GM12874 (cell line): ENCODE data around the gene HOXA7.

Experiments used
- TF ChIP-seq, protein P1 (sequence below): IDR thresholded peaks from 2 replicates; pipeline ENCODE4 v1.5.1; 2011; ENCODE audit warnings: low read depth, mild to moderate bottlenecking, control low read depth, low read length, moderate library complexity; ENCODE audit not compliant: insufficient read depth

Gene HOXA7

GRCh38 chr7:27145914-27146412 lies 10.5 kb downstream of the HOXA7 start:
- TF ChIP-seq, protein P1, sequence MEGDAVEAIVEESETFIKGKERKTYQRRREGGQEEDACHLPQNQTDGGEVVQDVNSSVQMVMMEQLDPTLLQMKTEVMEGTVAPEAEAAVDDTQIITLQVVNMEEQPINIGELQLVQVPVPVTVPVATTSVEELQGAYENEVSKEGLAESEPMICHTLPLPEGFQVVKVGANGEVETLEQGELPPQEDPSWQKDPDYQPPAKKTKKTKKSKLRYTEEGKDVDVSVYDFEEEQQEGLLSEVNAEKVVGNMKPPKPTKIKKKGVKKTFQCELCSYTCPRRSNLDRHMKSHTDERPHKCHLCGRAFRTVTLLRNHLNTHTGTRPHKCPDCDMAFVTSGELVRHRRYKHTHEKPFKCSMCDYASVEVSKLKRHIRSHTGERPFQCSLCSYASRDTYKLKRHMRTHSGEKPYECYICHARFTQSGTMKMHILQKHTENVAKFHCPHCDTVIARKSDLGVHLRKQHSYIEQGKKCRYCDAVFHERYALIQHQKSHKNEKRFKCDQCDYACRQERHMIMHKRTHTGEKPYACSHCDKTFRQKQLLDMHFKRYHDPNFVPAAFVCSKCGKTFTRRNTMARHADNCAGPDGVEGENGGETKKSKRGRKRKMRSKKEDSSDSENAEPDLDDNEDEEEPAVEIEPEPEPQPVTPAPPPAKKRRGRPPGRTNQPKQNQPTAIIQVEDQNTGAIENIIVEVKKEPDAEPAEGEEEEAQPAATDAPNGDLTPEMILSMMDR, result no peak

DNA sequence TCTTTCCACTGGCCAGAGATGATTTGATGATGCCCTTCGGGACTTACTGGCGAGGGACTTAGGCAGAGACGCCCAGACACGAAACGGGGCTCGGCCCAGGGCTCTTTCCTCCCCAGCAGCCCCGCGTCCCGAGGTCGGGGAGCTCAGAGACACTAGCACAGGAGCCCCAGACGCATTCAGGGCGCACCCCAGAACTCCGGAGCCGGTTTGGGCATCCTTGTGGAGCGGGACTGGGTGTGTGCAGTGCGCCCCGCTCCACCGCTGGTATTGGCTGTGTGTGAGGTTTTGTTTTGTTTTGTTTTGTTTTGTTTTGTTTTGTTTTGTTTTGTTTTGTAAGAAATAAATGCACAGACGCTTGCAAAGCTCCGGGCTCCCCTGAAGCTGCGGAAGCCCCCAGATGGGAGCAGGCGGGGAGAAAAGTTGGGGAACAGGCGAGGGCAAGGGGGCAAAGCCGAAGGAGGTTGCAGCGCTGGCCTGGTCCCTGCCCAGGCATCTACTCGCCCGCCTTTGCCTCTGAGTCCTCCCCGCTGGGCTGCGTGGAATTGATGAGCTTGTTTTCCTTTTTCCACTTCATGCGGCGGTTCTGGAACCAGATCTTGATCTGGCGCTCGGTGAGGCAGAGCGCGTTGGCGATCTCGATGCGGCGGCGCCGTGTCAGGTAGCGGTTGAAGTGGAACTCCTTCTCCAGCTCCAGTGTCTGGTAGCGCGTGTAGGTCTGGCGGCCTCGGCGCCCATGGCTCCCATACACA lies 11.1 kb downstream of the HOXA7 start:
- TF ChIP-seq, protein P1, result no peak

GRCh38 chr7:27144781-27145164 lies 11.7 kb downstream of the HOXA7 start:
- TF ChIP-seq, protein P1, result no peak

- TF ChIP-seq, protein P1, result no peak
These were observed 12.3 kb downstream of the HOXA7 start for GRCh38 chr7:27143950-27144780.

DNA sequence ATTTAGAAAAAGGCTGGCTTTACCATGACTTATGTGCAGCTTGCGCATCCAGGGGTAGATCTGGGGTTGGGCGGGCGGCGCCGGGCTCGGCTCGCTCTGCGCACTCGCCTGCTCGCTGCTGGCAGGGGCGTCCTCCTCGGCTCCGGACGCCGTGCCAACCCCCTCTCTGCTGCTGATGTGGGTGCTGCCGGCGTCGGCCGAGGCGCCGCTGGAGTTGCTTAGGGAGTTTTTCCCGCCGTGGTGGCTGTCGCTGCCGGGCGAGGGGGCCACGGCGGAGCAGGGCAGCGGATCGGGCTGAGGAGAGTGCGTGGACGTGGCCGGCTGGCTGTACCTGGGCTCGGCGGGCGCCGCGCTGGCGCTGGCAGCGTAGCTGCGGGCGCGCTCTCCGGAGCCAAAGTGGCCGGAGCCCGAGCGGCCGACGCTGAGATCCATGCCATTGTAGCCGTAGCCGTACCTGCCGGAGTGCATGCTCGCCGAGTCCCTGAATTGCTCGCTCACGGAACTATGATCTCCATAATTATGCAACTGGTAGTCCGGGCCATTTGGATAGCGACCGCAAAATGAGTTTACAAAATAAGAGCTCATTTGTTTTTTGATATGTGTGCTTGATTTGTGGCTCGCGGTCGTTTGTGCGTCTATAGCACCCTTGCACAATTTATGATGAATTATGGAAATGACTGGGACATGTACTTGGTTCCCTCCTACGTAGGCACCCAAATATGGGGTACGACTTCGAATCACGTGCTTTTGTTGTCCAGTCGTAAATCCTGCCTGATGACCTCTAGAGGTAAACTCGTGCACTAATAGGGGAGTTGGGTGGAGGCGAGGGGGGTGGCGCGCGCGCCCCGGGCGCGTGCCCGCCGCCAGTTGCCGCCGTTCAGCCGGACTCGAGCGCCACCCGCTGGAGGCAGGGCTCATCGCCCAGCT lies 13.2 kb downstream of the HOXA7 start, which contains the start of gene HOXA5:
Gene HOXA5 (minus strand): TSS at position 659 of the 927 bp plus-strand sequence. CDS start 74 bp downstream, at position 585.
- TF ChIP-seq, protein P1, result peak; percentile 73

DNA sequence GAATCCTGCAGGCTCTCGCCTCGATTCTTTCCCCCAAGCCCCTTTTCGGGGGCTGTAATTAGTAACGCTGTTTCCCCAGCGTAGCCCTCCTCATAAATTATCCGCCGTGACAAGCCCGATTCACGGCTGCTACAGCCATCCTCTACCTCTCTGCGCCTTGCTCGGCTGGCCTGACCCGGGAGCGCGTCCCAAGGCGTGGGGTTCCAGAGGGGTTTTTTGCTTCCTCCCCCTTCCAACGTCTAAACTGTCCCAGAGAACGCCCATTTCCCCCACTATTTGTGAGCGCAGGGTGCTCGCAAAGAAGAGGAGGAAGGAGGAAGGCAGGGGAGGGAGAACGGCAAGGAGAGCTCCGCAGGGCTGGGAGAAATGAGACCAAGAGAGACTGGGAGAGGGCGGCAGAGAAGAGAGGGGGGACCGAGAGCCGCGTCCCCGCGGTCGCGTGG lies 13.9 kb downstream of the HOXA7 start:
- TF ChIP-seq, protein P1, result no peak
